WTC11 (cell line): ENCODE results near the gene TTC7B. TPM values are rescaled to one million over a fixed set of nuclear protein-coding genes. Genes with fewer than 3 reads are reported as not detected.

Experiments
- ATAC-seq: fragments of 200-7000 bp; cut with Tn5 transposase; 2 replicates; pipeline ENCODE4 v1.10.0; 2021; ENCODE audit warnings: mild to moderate bottlenecking, moderate library complexity
- CTCF ChIA-PET: fragments of 300-600 bp; sonication (Branson Sonifier 250); formaldehyde crosslinking; loops from one replicate; lab custom pipeline; 2021; ENCODE audit warnings: antibody characterized with exemption; lab: Charles Lee
- POLR2A ChIA-PET: fragments of 350-600 bp; sonication (Branson Sonifier 250); formaldehyde crosslinking; loops from one replicate; lab custom pipeline; 2021; ENCODE audit warnings: antibody characterized with exemption; lab: Charles Lee
- DNase-seq: peaks from one replicate; pipeline ENCODE4 v3.0.0; 2021; ENCODE audit warnings: low spot score
- H3K27ac Mint-ChIP-seq: 2 replicates; pipeline ENCODE4 v1.8.0; 2021; ENCODE audit warnings: mixed read lengths
- H3K27me3 Mint-ChIP-seq: 2 replicates; pipeline ENCODE4 v1.8.0; 2021; ENCODE audit warnings: low read depth, mild to moderate bottlenecking, moderate library complexity, mixed read lengths
- H3K36me3 Mint-ChIP-seq: 2 replicates; pipeline ENCODE4 v1.8.0; 2021; ENCODE audit warnings: mixed read lengths
- H3K4me1 Mint-ChIP-seq: 2 replicates; pipeline ENCODE4 v1.8.0; 2022; ENCODE audit warnings: mixed read lengths
- H3K4me3 Mint-ChIP-seq: 2 replicates; pipeline ENCODE4 v1.8.0; 2021; ENCODE audit warnings: mild to moderate bottlenecking, moderate library complexity, mixed read lengths
- H3K9me3 Mint-ChIP-seq: 2 replicates; pipeline ENCODE4 v1.8.0; 2021; ENCODE audit warnings: mixed read lengths
- CBFB ChIP-seq: sonication (generic); formaldehyde crosslinking; IDR thresholded peaks from 2 replicates; pipeline ENCODE4 v1.8.1; 2022; ENCODE audit warnings: mild to moderate bottlenecking, low read depth, missing genetic modification reagents
- ERG ChIP-seq: fragments of 250-450 bp; sonication (Bioruptor Pico); IDR thresholded peaks from 2 replicates; pipeline ENCODE4 v1.8.0; 2021; ENCODE audit warnings: mild to moderate bottlenecking
- FOXJ3 ChIP-seq: sonication (generic); formaldehyde crosslinking; IDR thresholded peaks from 2 replicates; pipeline ENCODE4 v1.9.0; 2021; ENCODE audit warnings: missing genetic modification reagents, mild to moderate bottlenecking, borderline replicate concordance
- GRHL2 ChIP-seq: fragments of 250-450 bp; sonication (Bioruptor Pico); IDR thresholded peaks from 2 replicates; pipeline ENCODE4 v1.8.0; 2022; ENCODE audit warnings: mild to moderate bottlenecking, moderate library complexity; ENCODE audit not compliant: insufficient replicate concordance, severe bottlenecking
- HMGA2 ChIP-seq: fragments of 250-450 bp; sonication (Bioruptor Pico); IDR thresholded peaks from 2 replicates; pipeline ENCODE4 v1.4.0; 2021; ENCODE audit warnings: mild to moderate bottlenecking, moderate library complexity
- NFATC4 ChIP-seq: fragments of 250-450 bp; sonication (Bioruptor Pico); IDR thresholded peaks from 2 replicates; pipeline ENCODE4 v1.9.0; 2021; ENCODE audit warnings: mild to moderate bottlenecking
- NFE2L1 ChIP-seq: sonication (generic); formaldehyde crosslinking; IDR thresholded peaks from 2 replicates; pipeline ENCODE4 v1.8.1; 2023; ENCODE audit warnings: missing genetic modification reagents
- PRDM15 ChIP-seq: sonication (generic); formaldehyde crosslinking; IDR thresholded peaks from 2 replicates; pipeline ENCODE4 v1.8.0; 2022; ENCODE audit warnings: missing genetic modification reagents
- PREB ChIP-seq: sonication (generic); formaldehyde crosslinking; IDR thresholded peaks from 2 replicates; pipeline ENCODE4 v1.8.1; 2022; ENCODE audit warnings: mild to moderate bottlenecking, missing genetic modification reagents, moderate library complexity, borderline replicate concordance
- RELA ChIP-seq: sonication (generic); formaldehyde crosslinking; IDR thresholded peaks from 2 replicates; pipeline ENCODE4 v1.8.1; 2022; ENCODE audit warnings: missing genetic modification reagents, mild to moderate bottlenecking, borderline replicate concordance
- SOX15 ChIP-seq: fragments of 250-450 bp; sonication (Bioruptor Pico); IDR thresholded peaks from 2 replicates; pipeline ENCODE4 v1.9.0; 2021; ENCODE audit warnings: mild to moderate bottlenecking
- TEAD1 ChIP-seq: sonication (generic); formaldehyde crosslinking; IDR thresholded peaks from 2 replicates; pipeline ENCODE4 v1.8.0; 2022; ENCODE audit warnings: mild to moderate bottlenecking, missing genetic modification reagents
- ZBTB21 ChIP-seq: sonication (generic); formaldehyde crosslinking; IDR thresholded peaks from 2 replicates; pipeline ENCODE4 v1.8.1; 2023; ENCODE audit warnings: mild to moderate bottlenecking, missing genetic modification reagents, borderline replicate concordance
- ZNF138 ChIP-seq: sonication (generic); formaldehyde crosslinking; conservative IDR thresholded peaks from 2 replicates; pipeline ENCODE4 v1.8.1; 2022; ENCODE audit warnings: mild to moderate bottlenecking, moderate library complexity, missing genetic modification reagents
- ZNF232 ChIP-seq: sonication (generic); formaldehyde crosslinking; IDR thresholded peaks from 2 replicates; pipeline ENCODE4 v1.8.0; 2022; ENCODE audit warnings: mild to moderate bottlenecking, missing genetic modification reagents
- ZNF425 ChIP-seq: fragments of 250-450 bp; sonication (Bioruptor Pico); conservative IDR thresholded peaks from 2 replicates; pipeline ENCODE4 v1.9.0; 2021; ENCODE audit warnings: mild to moderate bottlenecking
- ZNF512 ChIP-seq: sonication (generic); formaldehyde crosslinking; IDR thresholded peaks from 2 replicates; pipeline ENCODE4 v1.8.1; 2022; ENCODE audit warnings: missing genetic modification reagents, borderline replicate concordance
- ZNF532 ChIP-seq: fragments of 250-450 bp; sonication (Bioruptor Pico); IDR thresholded peaks from 2 replicates; pipeline ENCODE4 v1.9.0; 2021; ENCODE audit warnings: mild to moderate bottlenecking, borderline replicate concordance
- total RNA-seq: library from RNA; stranded (reverse); gene quantifications from 3 replicates; pipeline ENCODE4 v1.2.3, GENCODE V29; 2021

The TTC7B gene
- total RNA-seq, 1 experiment from 2014 or later, result 27.6 TPM

GRCh38 chr14:90538095-90538494, 278.1 kb downstream of the TTC7B start:
- TF ChIP-seq CBFB (CRISPR knock-in tag) (no peak), SOX15 (CRISPR knock-in tag) (no peak), ZNF532 (CRISPR knock-in tag) (no peak), FOXJ3 (CRISPR knock-in tag) (no peak), PREB (CRISPR knock-in tag) (no peak), ZNF512 (CRISPR knock-in tag) (no peak), ERG (CRISPR knock-in tag) (no peak), PRDM15 (CRISPR knock-in tag) (no peak), ZNF425 (CRISPR knock-in tag) (no peak), NFE2L1 (CRISPR knock-in tag) (no peak), TEAD1 (CRISPR knock-in tag) (no peak), RELA (CRISPR knock-in tag) (no peak), HMGA2 (CRISPR knock-in tag) (no peak), ZNF138 (CRISPR knock-in tag) (no peak), NFATC4 (no peak), ZNF232 (no peak), GRHL2 (CRISPR knock-in tag) (no peak), ZBTB21 (CRISPR knock-in tag) (no peak)
- H3K9me3 Mint-ChIP-seq, result no peaks in the 10 kb centered on the region

More at GRCh38 chr14:90538095-90538494, 278.1 kb downstream of the TTC7B start:
- Mint-ChIP-seq H3K36me3 (no peaks in the 10 kb centered on the region), H3K4me1 (peaks cover 17% of the 10 kb centered on the region), H3K27me3 (no peaks in the 10 kb centered on the region; the same call in 1 of the 2 replicates), H3K27ac (no peak overlapping the region), H3K4me3 (no peak overlapping the region)
- DNase-seq, result no peak
- ChIA-PET CTCF (no interaction called here), POLR2A (no interaction called here)
- no peak for ATAC-seq
